Parathyroid adenoma (tissue), 2 donors: ENCODE data around the gene RBMS3.

Experiments
- H2AFZ ChIP-seq: fragments of 300-600 bp; sonication (generic); one replicate; pipeline ENCODE4 v1.7.0; 2017; ENCODE audit warnings: antibody characterized with exemption, mild to moderate bottlenecking
- H3K27ac ChIP-seq: fragments of 300-600 bp; sonication (generic); one replicate; pipeline ENCODE4 v1.7.0; 2017
- H3K27me3 ChIP-seq: fragments of 300-600 bp; sonication (generic); one replicate; pipeline ENCODE4 v1.7.0; 2017; ENCODE audit warnings: low read length; ENCODE audit not compliant: control insufficient read depth, insufficient read depth
- H3K36me3 ChIP-seq: fragments of 300-600 bp; sonication (generic); one replicate; pipeline ENCODE4 v1.7.0; 2017; ENCODE audit warnings: low read length; ENCODE audit not compliant: control insufficient read depth, insufficient read depth
- H3K4me1 ChIP-seq: fragments of 300-600 bp; sonication (generic); one replicate; pipeline ENCODE4 v1.7.0; 2017; ENCODE audit warnings: control low read depth
- H3K4me2 ChIP-seq: fragments of 300-600 bp; sonication (generic); one replicate; pipeline ENCODE4 v1.7.0; 2017; ENCODE audit warnings: low read length
- H3K4me3 ChIP-seq: fragments of 300-600 bp; sonication (generic); one replicate; pipeline ENCODE4 v1.7.0; 2017; ENCODE audit warnings: low read depth, low read length
- H3K79me2 ChIP-seq: fragments of 300-600 bp; sonication (generic); one replicate; pipeline ENCODE4 v1.7.0; 2017; ENCODE audit warnings: control low read depth
- H3K9ac ChIP-seq: fragments of 300-600 bp; sonication (generic); one replicate; pipeline ENCODE4 v1.7.0; 2017; ENCODE audit warnings: mild to moderate bottlenecking
- H3K9me3 ChIP-seq: fragments of 300-600 bp; sonication (generic); one replicate; pipeline ENCODE4 v1.7.0; 2017; ENCODE audit warnings: low read length; ENCODE audit not compliant: control insufficient read depth
- CTCF ChIP-seq: fragments of 300-600 bp; sonication (generic); IDR thresholded peaks from one replicate; pipeline ENCODE4 v1.7.0; 2017; ENCODE audit warnings: antibody characterized with exemption, mild to moderate bottlenecking
- donor health status: primary hyperparathyroidism.

Gene RBMS3

GRCh38 chr3:29525254-29525881 is 244.5 kb downstream of the RBMS3 start:
- no peak overlapping the region for H3K4me3 ChIP-seq
- no peaks in the 10 kb centered on the region for H3K36me3 ChIP-seq
- no peak overlapping the region for H2AFZ ChIP-seq
- H3K9me3 ChIP-seq, result no peaks in the 10 kb centered on the region
- H3K9ac ChIP-seq, result no peak overlapping the region
- no peaks in the 10 kb centered on the region for H3K27me3 ChIP-seq
- TF ChIP-seq CTCF, result no peak
- H3K4me1 ChIP-seq, result no peaks in the 10 kb centered on the region
- no peaks in the 10 kb centered on the region for H3K79me2 ChIP-seq
- H3K27ac ChIP-seq, result no peak overlapping the region
- H3K4me2 ChIP-seq, result no peak overlapping the region

GRCh38 chr3:29527246-29527645 is 246.4 kb downstream of the RBMS3 start:
- Histone ChIP-seq H3K4me3 (no peak overlapping the region), H3K4me2 (no peak overlapping the region), H3K36me3 (no peaks in the 10 kb centered on the region), H3K27ac (no peak overlapping the region), H3K9ac (no peak overlapping the region), H3K4me1 (no peaks in the 10 kb centered on the region), H3K79me2 (no peaks in the 10 kb centered on the region), H3K9me3 (no peaks in the 10 kb centered on the region), H3K27me3 (no peaks in the 10 kb centered on the region), H2AFZ (no peak overlapping the region)
- no peak for TF ChIP-seq CTCF

GRCh38 chr3:29531644-29532043 is 250.8 kb downstream of the RBMS3 start:
- Histone ChIP-seq H3K4me2 (no peak overlapping the region), H3K9me3 (no peaks in the 10 kb centered on the region), H3K4me3 (no peak overlapping the region), H2AFZ (no peak overlapping the region), H3K36me3 (no peaks in the 10 kb centered on the region), H3K9ac (no peak overlapping the region), H3K27ac (no peak overlapping the region), H3K4me1 (no peaks in the 10 kb centered on the region), H3K27me3 (no peaks in the 10 kb centered on the region), H3K79me2 (no peaks in the 10 kb centered on the region)
- TF ChIP-seq CTCF, result no peak

GRCh38 chr3:29532473-29532872 is 251.6 kb downstream of the RBMS3 start:
- Histone ChIP-seq H3K36me3 (no peaks in the 10 kb centered on the region), H3K9me3 (no peaks in the 10 kb centered on the region), H3K4me3 (no peak overlapping the region), H3K4me2 (no peak overlapping the region), H3K9ac (no peak overlapping the region), H3K79me2 (no peaks in the 10 kb centered on the region), H3K27ac (no peak overlapping the region), H3K27me3 (no peaks in the 10 kb centered on the region), H3K4me1 (no peaks in the 10 kb centered on the region), H2AFZ (no peak overlapping the region)
- TF ChIP-seq CTCF, result no peak

- H3K79me2 ChIP-seq, result no peaks in the 10 kb centered on the region
- H3K9ac ChIP-seq, result no peak overlapping the region
- no peak overlapping the region for H3K4me3 ChIP-seq
- no peak overlapping the region for H3K27ac ChIP-seq
- H3K4me2 ChIP-seq, result no peak overlapping the region
- no peak for TF ChIP-seq CTCF
- H3K9me3 ChIP-seq, result no peaks in the 10 kb centered on the region
- no peaks in the 10 kb centered on the region for H3K4me1 ChIP-seq
- no peaks in the 10 kb centered on the region for H3K36me3 ChIP-seq
- H3K27me3 ChIP-seq, result no peaks in the 10 kb centered on the region
- H2AFZ ChIP-seq, result no peak overlapping the region
These were observed 253.1 kb downstream of the RBMS3 start for GRCh38 chr3:29534006-29534405.
